Stimulated activated CD4-positive, alpha-beta T cell treated with anti-CD3 and anti-CD28 coated beads, Interleukin-12 subunit alpha, Interleukin-12 subunit beta, amount 100 ng/mL, for 4 hours (primary cell): Measurements from ENCODE around the gene ARSJ.

Experiments used
- DNase-seq: peaks from one replicate; pipeline ENCODE4 v3.0.0-alpha.2; 2020

ARSJ gene

DNA sequence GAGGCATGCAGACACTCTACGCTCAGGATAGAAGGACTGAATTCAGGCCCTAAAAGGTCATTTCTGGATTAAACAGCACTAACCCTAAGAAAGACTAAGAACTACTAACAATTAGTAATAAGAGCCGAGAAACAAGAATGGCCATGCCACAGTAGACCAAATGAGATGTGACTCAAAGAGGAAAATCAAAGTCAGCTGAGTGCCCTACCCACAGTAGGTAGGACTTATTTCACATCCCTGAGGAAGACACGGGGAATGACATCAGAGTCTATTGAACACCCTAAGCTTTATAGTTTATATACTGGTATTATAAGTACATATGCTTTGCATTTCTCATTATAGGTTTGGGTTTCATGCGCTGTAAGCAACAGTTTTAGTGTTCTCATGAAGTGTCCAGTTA, 2.7 kb upstream of the ARSJ start:
- no peak for DNase-seq

DNA sequence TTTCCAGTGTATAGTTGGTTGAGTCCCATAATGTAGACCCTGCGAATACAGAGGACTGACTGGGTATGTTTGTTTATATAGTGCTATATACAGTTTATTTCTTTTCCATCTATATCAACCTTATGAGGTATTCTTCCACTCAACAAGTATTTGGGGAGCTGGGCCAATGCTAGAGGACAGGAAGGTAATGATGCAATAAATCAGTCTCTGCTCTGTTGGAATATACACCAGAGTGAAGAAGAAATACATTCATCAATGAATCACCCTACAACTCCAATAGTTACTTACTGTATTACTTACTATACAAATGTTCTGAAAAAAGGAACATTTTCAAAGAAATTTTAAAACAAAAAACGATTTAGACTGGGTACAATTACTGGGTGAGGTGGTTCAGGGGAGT, 2.1 kb upstream of the ARSJ start:
- DNase-seq, result no peak

DNA sequence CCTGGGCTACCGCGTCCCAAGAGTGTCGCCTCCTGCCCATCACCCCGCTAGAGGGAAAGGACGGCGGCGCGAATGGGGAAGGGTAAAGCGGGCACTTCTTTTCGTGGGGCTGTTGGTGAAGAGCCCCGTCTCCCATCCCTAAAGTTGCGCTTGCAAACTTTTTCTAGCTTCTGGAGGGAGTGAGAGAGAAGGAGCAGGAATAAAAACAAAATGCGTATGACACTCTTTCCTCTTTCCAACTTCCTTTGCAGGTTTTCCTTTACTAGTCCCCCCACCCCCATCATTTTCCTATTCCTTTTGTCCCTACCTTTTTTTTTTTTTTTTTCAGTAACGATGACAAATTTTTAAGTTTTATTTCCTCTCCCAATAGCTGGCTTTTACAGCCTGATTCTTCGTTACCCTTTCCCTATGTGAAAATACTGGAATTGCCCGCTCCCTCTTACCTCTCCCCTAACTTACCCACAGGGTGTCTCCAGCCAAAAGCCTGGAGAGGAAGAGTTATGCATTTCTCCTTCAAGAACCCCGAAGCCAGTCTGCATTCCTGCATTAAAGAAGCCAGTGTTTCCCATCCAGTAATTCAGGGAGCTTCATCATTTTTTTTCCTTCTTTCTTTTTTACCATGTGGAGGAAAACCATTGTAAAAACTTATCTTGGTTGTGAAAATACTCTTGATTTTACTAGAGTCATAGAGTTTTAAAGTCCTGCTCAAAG, 613 bp upstream of the ARSJ start:
- DNase-seq, result no peak

- no peak for DNase-seq
Observed at GRCh38 chr4:113978561-113979147, 793 bp downstream of the ARSJ start.

GRCh38 chr4:113978105-113978504, 1.3 kb downstream of the ARSJ start:
- DNase-seq, result no peak

DNA sequence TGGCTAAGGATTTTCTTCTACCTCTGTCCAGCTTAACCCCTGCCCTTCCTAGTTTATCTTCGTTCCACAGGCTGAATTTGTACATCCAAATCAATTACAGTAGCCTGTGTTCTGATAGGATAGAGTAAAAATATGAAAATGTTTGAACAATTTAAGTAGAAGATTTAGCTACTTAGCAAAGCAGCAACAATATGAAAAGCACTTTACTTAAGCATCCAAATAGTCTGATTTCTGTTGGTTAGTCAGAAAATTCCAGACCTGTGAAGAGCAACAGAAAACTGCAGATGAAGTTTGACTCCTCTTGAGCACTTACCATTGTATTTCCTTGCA, 2.0 kb downstream of the ARSJ start:
- no peak for DNase-seq

- no peak for DNase-seq
Observed at GRCh38 chr4:113976741-113977525, 2.5 kb downstream of the ARSJ start.

- DNase-seq, result no peak
Observed at GRCh38 chr4:113975578-113975977, 3.9 kb downstream of the ARSJ start.

- no peak for DNase-seq
Observed at GRCh38 chr4:113974467-113974866, 5.0 kb downstream of the ARSJ start.

DNA sequence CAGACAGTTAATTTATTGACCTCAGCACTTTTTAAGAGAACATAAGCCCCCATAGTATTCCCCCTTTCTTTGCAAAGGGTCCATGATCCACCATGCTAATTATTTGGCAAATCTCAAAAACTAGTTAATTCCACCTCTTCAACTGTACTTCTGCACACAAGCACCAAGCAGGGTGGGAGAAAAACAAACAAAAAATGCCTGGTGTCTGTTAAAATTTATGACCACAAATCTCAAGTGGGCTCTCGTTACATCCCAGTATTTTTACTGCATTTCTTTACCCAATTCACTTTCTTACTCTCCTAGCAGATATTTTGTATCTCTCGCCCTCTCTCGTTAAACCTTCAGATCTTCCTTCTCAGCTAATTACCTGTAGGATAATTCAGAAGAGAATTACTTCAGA, 6.1 kb downstream of the ARSJ start:
- DNase-seq, result no peak

- DNase-seq, result no peak
Observed at GRCh38 chr4:113972781-113973180, 6.7 kb downstream of the ARSJ start.

- no peak for DNase-seq
Observed at GRCh38 chr4:113971706-113972360, 7.6 kb downstream of the ARSJ start.

- no peak for DNase-seq
Observed at GRCh38 chr4:113969709-113970334, 9.6 kb downstream of the ARSJ start.

- DNase-seq, result no peak
Observed at GRCh38 chr4:113968473-113968872, 11.0 kb downstream of the ARSJ start.

- no peak for DNase-seq
Observed at GRCh38 chr4:113967687-113968086, 11.8 kb downstream of the ARSJ start.

DNA sequence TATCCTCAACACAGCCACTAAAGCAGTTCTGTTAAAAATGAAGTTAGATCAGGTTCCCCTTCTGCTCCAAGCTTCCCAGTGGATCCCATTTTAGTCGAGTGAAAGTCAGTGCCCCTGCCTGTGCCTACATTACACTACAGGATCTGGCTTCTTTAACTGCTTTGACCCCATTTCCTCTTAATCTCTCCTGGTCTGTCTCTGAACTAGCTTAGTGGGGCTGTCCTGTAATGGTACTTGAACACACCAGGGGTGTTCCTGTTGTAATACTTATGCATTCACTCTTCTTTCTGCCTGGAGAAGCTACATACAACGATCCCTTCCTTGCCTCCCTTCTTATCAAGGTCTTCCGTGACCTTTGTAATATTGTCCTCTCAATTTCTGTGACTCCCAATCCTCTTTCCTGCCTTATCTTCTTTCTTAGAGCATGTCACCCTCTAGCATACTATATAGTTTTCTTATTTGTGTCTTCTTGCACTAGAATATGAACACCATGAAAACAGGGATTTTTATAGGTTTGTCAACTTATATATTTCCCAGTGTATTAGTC, 16.7 kb downstream of the ARSJ start:
- no peak for DNase-seq

GRCh38 chr4:113962016-113962347, 17.5 kb downstream of the ARSJ start:
- DNase-seq, result no peak

DNA sequence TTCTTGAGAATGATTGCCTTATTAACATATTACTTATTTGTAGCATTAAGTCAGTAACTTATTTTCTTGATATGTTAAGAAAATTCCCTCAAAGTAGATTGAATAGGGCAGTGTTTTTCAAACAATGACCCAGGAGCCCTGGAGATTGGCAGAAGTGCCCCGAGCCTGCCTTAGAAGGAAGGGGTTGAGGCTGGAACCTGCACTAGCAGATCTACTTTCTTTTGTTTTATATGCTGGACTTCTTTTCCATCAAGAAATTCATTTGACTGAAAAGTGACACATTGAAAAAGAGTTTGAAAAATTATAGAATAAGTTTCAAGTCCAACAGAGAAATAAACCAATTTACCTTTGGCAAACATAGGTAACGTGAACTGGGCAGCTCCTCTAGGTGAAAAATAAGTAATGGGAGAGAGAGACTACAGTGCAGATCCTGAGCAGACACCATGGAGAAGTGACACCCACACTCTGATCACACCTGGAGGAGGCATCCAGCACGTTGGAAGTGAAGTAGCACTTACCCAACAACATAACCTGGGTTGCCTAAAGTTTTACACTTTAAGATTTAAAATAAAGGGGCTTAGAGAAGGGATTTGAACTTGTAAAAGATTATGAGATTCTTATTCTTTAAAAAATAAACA, 18.6 kb downstream of the ARSJ start:
- DNase-seq, result no peak

DNA sequence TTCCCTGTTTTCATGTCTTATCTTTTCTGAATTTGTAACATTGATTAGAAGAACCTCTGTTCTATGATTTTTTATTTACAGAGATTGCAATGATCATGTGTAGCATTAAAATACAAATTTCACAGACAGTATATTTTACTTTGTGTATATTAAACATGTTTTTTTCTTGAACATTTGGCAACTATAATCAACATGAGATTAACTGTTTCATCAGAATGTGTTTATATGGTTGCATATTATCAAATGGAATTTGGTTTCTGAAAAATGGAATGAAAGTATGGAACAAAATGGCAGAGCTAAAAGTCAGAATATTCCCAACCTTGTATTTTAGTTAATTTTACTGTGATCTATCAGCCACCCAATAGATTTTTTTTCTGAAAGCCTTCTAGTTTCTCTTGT, 19.9 kb downstream of the ARSJ start:
- no peak for DNase-seq

DNA sequence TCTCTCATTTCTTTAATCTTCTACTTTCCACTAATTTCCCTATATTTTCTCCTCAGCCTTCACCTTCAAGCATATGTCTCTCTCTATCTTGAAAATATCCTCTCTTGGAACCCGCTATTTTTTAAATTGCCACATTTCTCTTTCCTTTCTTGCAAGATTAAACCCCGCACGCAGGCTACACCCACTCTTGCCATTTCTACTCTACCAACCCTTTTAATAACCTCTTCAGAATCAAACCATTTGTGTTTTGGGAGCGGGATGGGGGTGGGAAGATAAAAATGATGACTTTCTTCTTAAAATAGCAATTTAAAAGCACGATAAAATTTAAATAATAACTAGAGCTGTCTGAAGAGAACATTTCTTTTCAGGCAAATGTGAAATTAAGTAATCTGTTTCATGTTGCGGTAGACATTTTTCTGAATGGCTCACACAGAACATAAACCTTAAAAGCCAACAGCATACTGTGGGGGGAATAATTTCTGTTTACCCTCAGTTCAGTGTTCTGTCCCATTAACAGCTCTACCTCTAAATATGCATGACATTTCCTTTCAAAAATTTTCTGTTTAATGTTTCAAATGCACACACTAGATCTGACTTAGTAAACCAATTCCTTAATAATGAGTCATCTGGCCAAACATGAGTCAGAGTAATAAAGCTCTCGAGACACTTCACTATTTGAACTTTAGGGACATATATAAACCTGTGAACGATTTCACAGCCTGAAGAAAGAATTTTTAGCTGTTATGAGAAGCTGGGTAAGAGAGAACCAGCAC, 20.5 kb downstream of the ARSJ start:
- no peak for DNase-seq

DNA sequence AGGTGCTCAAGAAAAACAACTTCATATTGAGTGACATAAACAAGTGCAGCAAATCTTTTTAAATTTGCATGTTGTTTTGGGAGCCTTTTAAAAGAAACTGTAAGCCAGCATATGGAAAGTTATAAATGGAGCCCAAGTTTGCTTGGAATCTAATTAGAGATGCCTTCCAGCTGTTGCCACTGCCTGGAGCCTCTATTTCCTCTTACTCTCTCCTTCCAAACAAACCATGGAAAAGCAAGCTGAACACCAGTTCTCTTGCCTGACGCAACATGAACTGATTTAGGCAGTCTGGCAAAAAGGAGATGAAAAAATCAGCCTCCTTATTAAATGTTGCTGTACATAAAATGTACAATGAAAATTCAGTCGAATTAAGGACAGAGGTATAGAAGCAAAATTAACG, 21.5 kb downstream of the ARSJ start:
- DNase-seq, result no peak

DNA sequence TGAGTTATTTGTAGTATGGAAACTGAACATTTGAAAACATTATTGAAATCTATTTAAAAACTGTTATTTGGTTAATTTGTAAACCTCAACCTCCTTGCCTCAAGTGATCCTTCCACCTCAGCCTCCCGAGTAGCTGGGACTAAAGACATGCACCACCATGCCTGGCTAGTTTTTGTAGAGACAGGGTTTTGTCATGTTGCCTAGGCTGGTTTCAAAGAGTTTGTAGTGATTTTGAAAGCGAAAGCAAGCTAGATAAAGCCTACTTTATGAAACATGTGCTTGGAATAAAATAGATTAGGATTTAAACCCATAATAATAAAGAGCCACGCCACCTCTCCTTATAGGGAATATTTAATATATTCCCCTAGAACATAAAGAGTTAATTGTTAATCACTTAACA, 23.5 kb downstream of the ARSJ start:
- DNase-seq, result no peak
